ENCODE measurements around the gene CDYL2. TPM values are rescaled to one million over a fixed set of nuclear protein-coding genes. Genes with fewer than 3 reads are reported as not detected.

The CDYL2 gene
- total RNA-seq, 1 donor from 2014 or later = 8.4 TPM

DNA sequence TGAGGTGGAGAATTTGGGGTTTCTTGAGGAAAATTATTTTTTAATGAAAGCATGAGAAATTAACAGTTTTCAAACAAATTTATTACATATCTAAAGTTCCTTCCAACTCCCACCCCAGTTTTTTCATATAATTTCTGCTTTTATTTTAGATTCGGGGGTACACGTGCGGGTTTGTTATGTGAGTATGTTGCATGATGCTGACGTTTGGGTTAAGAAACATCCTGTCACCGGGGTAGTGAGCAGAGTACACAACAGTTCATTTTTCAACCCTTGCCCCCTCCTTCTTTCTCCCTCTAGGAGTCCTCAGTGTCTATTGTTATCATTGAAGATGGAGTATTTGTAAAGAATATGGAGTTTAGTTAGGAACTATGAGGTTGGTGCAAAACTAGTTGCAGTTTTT is 31.8 kb upstream of the CDYL2 start:
- no peak for DNase-seq (ENCODE audit: low read depth)
- Histone ChIP-seq H3K27me3 (ENCODE audit: control insufficient read depth, insufficient read depth, low read length) (no peaks in the 10 kb centered on the region), H3K36me3 (ENCODE audit: control insufficient read depth, insufficient read depth, low read length) (no peaks in the 10 kb centered on the region), H3K4me3 (ENCODE audit: low read depth, low read length) (no peak overlapping the region)
- TF ChIP-seq, protein P1, sequence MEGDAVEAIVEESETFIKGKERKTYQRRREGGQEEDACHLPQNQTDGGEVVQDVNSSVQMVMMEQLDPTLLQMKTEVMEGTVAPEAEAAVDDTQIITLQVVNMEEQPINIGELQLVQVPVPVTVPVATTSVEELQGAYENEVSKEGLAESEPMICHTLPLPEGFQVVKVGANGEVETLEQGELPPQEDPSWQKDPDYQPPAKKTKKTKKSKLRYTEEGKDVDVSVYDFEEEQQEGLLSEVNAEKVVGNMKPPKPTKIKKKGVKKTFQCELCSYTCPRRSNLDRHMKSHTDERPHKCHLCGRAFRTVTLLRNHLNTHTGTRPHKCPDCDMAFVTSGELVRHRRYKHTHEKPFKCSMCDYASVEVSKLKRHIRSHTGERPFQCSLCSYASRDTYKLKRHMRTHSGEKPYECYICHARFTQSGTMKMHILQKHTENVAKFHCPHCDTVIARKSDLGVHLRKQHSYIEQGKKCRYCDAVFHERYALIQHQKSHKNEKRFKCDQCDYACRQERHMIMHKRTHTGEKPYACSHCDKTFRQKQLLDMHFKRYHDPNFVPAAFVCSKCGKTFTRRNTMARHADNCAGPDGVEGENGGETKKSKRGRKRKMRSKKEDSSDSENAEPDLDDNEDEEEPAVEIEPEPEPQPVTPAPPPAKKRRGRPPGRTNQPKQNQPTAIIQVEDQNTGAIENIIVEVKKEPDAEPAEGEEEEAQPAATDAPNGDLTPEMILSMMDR (IDR thresholded peaks at IDR 0.05; ENCODE audit: insufficient read depth, low read length, poor library complexity, severe bottlenecking) = no peak

DNA sequence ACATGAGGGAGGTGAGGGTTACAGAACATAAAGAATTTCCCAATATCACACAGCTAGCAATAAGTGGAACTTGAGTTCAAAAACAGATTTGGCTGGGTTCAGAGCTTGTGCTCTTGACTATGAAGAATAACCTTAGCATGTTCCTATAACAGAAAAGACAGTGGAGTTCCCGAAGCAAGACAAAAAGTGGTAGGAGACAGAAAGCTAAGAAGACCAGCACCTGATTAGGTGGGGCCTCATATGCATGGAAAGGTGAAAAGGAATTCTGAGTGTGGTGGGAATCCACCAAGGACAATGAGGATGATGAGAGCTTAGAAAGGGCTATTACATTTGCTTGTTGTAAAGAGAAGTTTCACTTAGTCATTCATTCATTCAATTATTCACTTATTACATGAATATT is 26.6 kb upstream of the CDYL2 start:
- Histone ChIP-seq H3K4me3 (ENCODE audit: low read depth, low read length) (no peak overlapping the region), H3K27me3 (ENCODE audit: control insufficient read depth, insufficient read depth, low read length) (no peaks in the 10 kb centered on the region), H3K36me3 (ENCODE audit: control insufficient read depth, insufficient read depth, low read length) (no peaks in the 10 kb centered on the region)
- no peak for DNase-seq (ENCODE audit: low read depth)
- TF ChIP-seq, protein P1 (IDR thresholded peaks at IDR 0.05; ENCODE audit: insufficient read depth, low read length, poor library complexity, severe bottlenecking) = no peak

DNA sequence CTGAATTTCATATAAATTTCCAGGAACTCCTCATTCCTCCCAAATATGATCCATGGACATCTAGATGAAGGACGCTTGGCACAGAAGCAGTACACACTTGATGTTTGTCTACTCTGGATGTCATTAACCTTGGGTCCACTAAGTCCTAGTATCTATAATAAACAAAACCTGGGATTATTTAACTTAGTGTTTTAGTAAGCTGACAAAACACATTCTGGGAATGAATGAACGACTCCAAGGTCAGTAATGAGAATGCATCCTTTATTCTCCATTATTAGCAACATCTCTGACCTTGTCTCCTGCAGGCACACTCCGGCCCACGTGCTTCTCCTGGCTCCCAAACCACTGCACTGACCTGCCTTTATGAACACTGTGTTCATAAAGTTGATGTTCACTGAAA is 24.1 kb upstream of the CDYL2 start:
- DNase-seq (ENCODE audit: low read depth) = no peak
- TF ChIP-seq, protein P1 (IDR thresholded peaks at IDR 0.05; ENCODE audit: insufficient read depth, low read length, poor library complexity, severe bottlenecking) = no peak
- Histone ChIP-seq H3K36me3 (ENCODE audit: control insufficient read depth, insufficient read depth, low read length) (no peaks in the 10 kb centered on the region), H3K4me3 (ENCODE audit: low read depth, low read length) (no peak overlapping the region), H3K27me3 (ENCODE audit: control insufficient read depth, insufficient read depth, low read length) (no peaks in the 10 kb centered on the region)

DNA sequence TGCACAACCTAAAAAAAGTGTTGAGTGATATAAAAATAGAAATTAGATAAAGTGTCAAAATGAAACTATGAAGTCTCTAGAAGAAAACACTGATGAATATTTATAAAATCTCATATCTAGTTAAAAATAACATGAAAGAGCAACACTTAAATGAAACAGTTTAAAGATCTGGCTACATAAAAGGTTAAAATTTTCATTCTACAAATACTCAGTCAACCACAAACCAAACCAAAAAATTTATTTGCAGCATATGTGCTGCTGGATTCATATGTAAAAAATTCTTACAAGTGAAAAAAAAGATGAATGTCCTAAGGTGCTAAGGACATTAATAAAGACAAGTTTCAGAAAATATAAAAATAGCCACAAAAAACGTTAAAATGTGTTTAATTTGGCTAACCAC is 22.6 kb upstream of the CDYL2 start:
- DNase-seq (ENCODE audit: low read depth) = no peak
- Histone ChIP-seq H3K36me3 (ENCODE audit: control insufficient read depth, insufficient read depth, low read length) (no peaks in the 10 kb centered on the region), H3K4me3 (ENCODE audit: low read depth, low read length) (no peak overlapping the region), H3K27me3 (ENCODE audit: control insufficient read depth, insufficient read depth, low read length) (no peaks in the 10 kb centered on the region)
- TF ChIP-seq, protein P1 (IDR thresholded peaks at IDR 0.05; ENCODE audit: insufficient read depth, low read length, poor library complexity, severe bottlenecking) = no peak

DNA sequence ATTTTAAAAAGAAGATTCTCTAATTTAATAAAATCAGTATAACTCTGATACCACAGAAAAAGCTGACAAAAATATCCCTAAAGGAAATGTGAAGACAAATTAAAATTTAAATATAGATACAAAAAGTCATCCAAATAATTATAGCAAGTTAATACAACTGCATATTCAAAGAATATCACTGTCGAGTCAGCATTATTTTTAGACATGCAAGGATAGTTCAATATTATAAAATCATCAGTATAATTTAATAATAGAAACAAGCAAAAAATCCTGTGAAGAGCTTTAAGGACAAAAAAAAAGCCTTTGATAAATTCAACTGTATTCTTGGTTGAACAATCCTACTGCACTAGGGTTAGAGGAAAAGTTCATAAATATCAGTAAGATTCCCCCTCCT is 21.0 kb upstream of the CDYL2 start:
- Histone ChIP-seq H3K36me3 (ENCODE audit: control insufficient read depth, insufficient read depth, low read length) (no peaks in the 10 kb centered on the region), H3K4me3 (ENCODE audit: low read depth, low read length) (no peak overlapping the region), H3K27me3 (ENCODE audit: control insufficient read depth, insufficient read depth, low read length) (no peaks in the 10 kb centered on the region)
- TF ChIP-seq, protein P1 (IDR thresholded peaks at IDR 0.05; ENCODE audit: insufficient read depth, low read length, poor library complexity, severe bottlenecking) = no peak
- DNase-seq (ENCODE audit: low read depth) = no peak

DNA sequence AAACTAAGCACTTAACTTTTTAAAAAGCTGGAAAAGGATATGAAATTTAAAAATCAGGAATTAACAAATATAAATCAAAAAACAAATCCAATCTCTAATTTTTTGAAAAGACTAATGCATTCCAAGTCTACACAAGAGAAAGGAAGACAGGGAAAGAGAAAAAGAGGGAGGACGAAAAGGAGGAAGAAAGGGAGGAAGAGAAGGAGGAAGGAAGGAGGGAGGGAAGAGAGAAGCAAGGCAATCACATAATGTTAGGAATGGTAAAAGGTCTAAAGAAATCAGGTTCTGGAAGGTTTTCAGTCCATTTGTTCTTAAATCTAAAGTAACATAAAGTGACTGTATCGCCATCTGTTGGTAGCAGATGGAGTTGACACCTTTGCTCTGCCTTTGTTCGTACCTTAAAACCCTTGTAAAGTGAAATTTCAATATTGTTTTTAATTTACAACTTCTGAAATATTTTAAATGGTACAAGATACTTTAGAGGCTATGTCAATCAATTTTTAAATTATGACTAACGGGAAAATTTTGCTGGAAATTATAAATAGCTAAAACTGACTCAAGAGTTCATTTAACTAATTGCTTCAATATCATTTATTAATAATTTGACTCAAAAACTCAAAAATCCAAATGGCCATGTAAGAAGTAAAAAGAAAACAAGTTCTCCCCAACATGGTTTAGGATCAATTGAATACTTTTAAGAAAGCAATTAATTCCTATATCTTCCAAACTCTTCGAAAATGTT is 20.4 kb upstream of the CDYL2 start:
- Histone ChIP-seq H3K4me3 (ENCODE audit: low read depth, low read length) (no peak overlapping the region), H3K27me3 (ENCODE audit: control insufficient read depth, insufficient read depth, low read length) (no peaks in the 10 kb centered on the region), H3K36me3 (ENCODE audit: control insufficient read depth, insufficient read depth, low read length) (no peaks in the 10 kb centered on the region)
- peak; percentile 31 for DNase-seq (ENCODE audit: low read depth)
- TF ChIP-seq, protein P1 (IDR thresholded peaks at IDR 0.05; ENCODE audit: insufficient read depth, low read length, poor library complexity, severe bottlenecking) = peak; percentile 75
